RWPE1 (cell line): ENCODE measurements around the gene HDAC8.
"Not testable (repeated sequence)": the region's sequence is repeated elsewhere in the genome, so short reads cannot be mapped to it uniquely, and the experiment has no call there.

ENCODE experiments used
- CTCF ChIA-PET: fragments of 350-600 bp; sonication (Branson Sonifier 250); formaldehyde crosslinking; extraction: SDS; loops from one replicate; lab custom pipeline; 2021; lab: Yijun Ruan, JAX
- POLR2A ChIA-PET: fragments of 400-600 bp; formaldehyde crosslinking; extraction: SDS; loops from one replicate; lab custom pipeline; 2020; ENCODE audit warnings: antibody characterized with exemption; ENCODE audit not compliant: low non-redundant PET; lab: Yijun Ruan, JAX
- DNase-seq: peaks from one replicate; pipeline ENCODE4 v3.0.0; 2012; ENCODE audit warnings: low spot score
- H3K27ac ChIP-seq: fragments of 450-650 bp; 2 replicates; pipeline ENCODE4 v1.5.1; 2017
- CTCF ChIP-seq: fragments of 450-650 bp; conservative IDR thresholded peaks from 2 replicates; pipeline ENCODE4 v1.5.1; 2017; ENCODE audit warnings: low read depth, mild to moderate bottlenecking

HDAC8 gene

GRCh38 chrX:72604705-72605104 is 32.1 kb upstream of the HDAC8 start:
- TF ChIP-seq CTCF = no peak
- POLR2A ChIA-PET = no interaction called here
- H3K27ac ChIP-seq = no peak overlapping the region
- CTCF ChIA-PET = no interaction called here
- DNase-seq = no peak

GRCh38 chrX:72604112-72604511 is 31.5 kb upstream of the HDAC8 start:
- DNase-seq = no peak
- no peak for TF ChIP-seq CTCF
- POLR2A ChIA-PET = no interaction called here
- no peak overlapping the region for H3K27ac ChIP-seq
- CTCF ChIA-PET = no interaction called here

- POLR2A ChIA-PET, DNase-seq, H3K27ac ChIP-seq, CTCF ChIA-PET: not testable (repeated sequence)
Measured at GRCh38 chrX:72591038-72591437, 18.4 kb upstream of the HDAC8 start.

GRCh38 chrX:72584163-72584562 is 11.5 kb upstream of the HDAC8 start:
- no peak for DNase-seq
- ChIA-PET CTCF (no interaction called here), POLR2A (no interaction called here)
- TF ChIP-seq CTCF = no peak
- no peak overlapping the region for H3K27ac ChIP-seq

GRCh38 chrX:72576141-72576894 is 3.7 kb upstream of the HDAC8 start:
- peak; percentile 6 for DNase-seq
- ChIA-PET CTCF (no interaction called here), POLR2A (no interaction called here)
- TF ChIP-seq CTCF = no peak
- H3K27ac ChIP-seq = no peak overlapping the region

GRCh38 chrX:72573158-72573511 is 492 bp upstream of the HDAC8 start:
- TF ChIP-seq CTCF = no peak
- ChIA-PET POLR2A (no interaction called here), CTCF (interaction anchor here (0.7 kb wide), 1 partner anchor 36 kb away, joined by 8 read pairs; no protein-coding TSS in a partner anchor)
- no peak for DNase-seq
- H3K27ac ChIP-seq = no peak overlapping the region

- DNase-seq = peak; percentile 2
Measured at GRCh38 chrX:72569786-72570185, 2.9 kb downstream of the HDAC8 start.

More at GRCh38 chrX:72569786-72570185, 2.9 kb downstream of the HDAC8 start:
- POLR2A ChIA-PET = no interaction called here
- no peak overlapping the region for H3K27ac ChIP-seq
- CTCF ChIA-PET = no interaction called here
- TF ChIP-seq CTCF = no peak
